Renal cortex interstitium (tissue), 3 donors: Measurements from ENCODE around the gene ZCCHC3. TPM values are rescaled to one million over a fixed set of nuclear protein-coding genes. Genes with fewer than 3 reads are reported as not detected.

ENCODE experiments used
- polyA plus RNA-seq, 3 donors: library from polyadenylated mRNA; unstranded; fragments of 120-200 nt; gene quantifications; one replicate each; pipeline ENCODE4 v1.2.1, GENCODE V29; 2013; ENCODE audit not compliant: insufficient read length in 3 of 3

ZCCHC3 gene
- polyA plus RNA-seq, 3 donors, result 41.0 to 57.2 (median 48.6) TPM

Other genes with a start within 250 kb of the ZCCHC3 start
- not detected for gene DEFB125, start 209.9 kb upstream of the ZCCHC3 start, polyA plus RNA-seq
- gene DEFB126, start 155.0 kb upstream of the ZCCHC3 start, polyA plus RNA-seq, result not detected
- not detected for gene DEFB127, start 140.1 kb upstream of the ZCCHC3 start, polyA plus RNA-seq
- gene DEFB128, start 107.9 kb upstream of the ZCCHC3 start, polyA plus RNA-seq, result not detected
- not detected for gene DEFB129, start 70.3 kb upstream of the ZCCHC3 start, polyA plus RNA-seq
- gene DEFB132, start 39.8 kb upstream of the ZCCHC3 start, polyA plus RNA-seq, result not detected
- 10 to 100 TPM; 36.9 to 45.0 (median 41.6) TPM for gene C20orf96, start 6.8 kb upstream of the ZCCHC3 start, polyA plus RNA-seq
- 10 to 100 TPM; 27.8 to 43.5 (median 35.2) TPM for gene SOX12, start 28.0 kb downstream of the ZCCHC3 start, polyA plus RNA-seq
- gene NRSN2, start 49.5 kb downstream of the ZCCHC3 start, polyA plus RNA-seq, result 10 to 100 TPM; 46.1 to 53.6 (median 51.9) TPM
- 1 to 10 TPM; 3.0 to 4.2 (median 4.1) TPM for gene TRIB3, start 83.2 kb downstream of the ZCCHC3 start, polyA plus RNA-seq
- gene RBCK1, start 110.7 kb downstream of the ZCCHC3 start, polyA plus RNA-seq, result 10 to 100 TPM; 81.2 to 98.0 (median 85.4) TPM
- 10 to 100 TPM; 32.3 to 34.5 (median 32.4) TPM for gene TBC1D20, start 165.0 kb downstream of the ZCCHC3 start, polyA plus RNA-seq
- 100 to 1,000 TPM; 131 to 154 (median 143) TPM for gene CSNK2A1, start 246.2 kb downstream of the ZCCHC3 start, polyA plus RNA-seq